ENCODE data around the gene OR51I1.

Gene OR51I1

DNA sequence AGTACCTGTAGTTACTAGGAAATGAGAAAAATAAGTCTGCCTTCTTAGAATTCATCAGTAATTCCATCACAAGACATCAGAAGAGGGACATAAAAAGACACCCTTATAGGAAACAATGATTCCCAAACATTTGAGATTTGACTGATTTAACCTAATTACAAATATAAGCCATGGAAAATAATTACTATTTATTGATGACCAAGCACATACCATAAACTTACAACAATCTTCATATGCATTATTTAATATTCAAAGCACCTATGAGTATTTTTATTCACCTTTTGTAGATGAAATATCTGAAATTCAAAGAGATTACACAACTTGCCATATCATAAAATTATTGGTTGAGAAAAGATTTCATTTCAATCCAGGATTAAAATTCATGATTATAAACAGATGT is 32.6 kb upstream of the OR51I1 start:
- no peak overlapping the region for H3K4me3 ChIP-seq (ENCODE audit: low read depth, low read length)

DNA sequence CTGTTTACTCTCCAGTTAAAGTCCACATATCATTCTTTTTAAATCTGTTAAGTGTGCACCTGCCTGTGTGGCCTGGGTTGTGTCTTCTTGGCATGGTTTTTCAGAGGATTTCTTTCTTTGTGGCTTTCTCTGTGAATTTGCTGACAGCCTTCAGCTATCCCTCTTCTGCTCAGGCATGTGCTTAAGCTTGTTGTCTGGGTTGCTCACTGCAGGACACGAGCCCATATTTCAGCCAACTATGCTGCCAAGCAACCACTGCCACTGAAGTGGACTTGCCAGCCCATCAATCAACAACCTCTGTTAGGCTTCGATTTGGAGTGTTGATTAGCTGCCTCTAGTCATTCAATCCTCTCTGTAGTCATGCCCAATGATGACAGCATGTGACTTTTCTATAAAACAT is 26.2 kb upstream of the OR51I1 start:
- TF ChIP-seq, protein P1, sequence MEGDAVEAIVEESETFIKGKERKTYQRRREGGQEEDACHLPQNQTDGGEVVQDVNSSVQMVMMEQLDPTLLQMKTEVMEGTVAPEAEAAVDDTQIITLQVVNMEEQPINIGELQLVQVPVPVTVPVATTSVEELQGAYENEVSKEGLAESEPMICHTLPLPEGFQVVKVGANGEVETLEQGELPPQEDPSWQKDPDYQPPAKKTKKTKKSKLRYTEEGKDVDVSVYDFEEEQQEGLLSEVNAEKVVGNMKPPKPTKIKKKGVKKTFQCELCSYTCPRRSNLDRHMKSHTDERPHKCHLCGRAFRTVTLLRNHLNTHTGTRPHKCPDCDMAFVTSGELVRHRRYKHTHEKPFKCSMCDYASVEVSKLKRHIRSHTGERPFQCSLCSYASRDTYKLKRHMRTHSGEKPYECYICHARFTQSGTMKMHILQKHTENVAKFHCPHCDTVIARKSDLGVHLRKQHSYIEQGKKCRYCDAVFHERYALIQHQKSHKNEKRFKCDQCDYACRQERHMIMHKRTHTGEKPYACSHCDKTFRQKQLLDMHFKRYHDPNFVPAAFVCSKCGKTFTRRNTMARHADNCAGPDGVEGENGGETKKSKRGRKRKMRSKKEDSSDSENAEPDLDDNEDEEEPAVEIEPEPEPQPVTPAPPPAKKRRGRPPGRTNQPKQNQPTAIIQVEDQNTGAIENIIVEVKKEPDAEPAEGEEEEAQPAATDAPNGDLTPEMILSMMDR (IDR thresholded peaks at IDR 0.05; ENCODE audit: low read depth, low read length): no peak
- H3K4me3 ChIP-seq (ENCODE audit: low read depth, low read length): no peak overlapping the region

More for the DNA sequence above, 32.6 kb upstream of the OR51I1 start:
- TF ChIP-seq, protein P1 (IDR thresholded peaks at IDR 0.05; ENCODE audit: low read depth, low read length): no peak

DNA sequence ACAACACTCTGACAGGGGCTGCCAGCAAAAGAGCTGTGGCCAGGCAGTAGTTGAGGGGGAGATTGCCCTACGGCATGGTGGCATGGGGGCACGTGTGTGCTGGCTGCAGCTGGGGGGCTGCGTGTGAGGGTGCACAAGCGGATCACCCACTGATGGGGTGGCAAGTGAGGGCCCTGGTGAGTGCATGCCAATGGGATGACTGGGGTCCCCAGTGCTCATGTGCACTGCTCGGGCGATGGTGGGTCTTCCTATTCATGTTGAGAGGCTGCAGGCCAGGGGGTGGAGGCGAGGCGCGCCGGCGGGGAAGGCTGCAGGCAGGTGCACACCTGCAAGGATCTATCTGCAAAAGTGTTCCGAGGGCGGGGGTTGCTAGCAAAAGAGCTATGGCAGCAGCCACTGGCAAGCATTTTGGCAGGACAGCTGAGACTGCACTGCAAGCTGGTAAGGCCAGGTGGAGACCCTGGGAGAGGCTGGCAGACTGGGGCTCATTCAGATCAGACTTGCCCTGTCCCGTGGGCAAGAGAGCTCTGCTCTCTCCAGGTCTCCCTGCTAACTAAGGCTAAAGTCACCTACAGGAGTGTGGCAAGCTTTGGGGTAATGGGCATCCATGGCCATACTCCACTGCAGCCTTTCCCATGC is 19.8 kb upstream of the OR51I1 start:
- TF ChIP-seq, protein P1 (IDR thresholded peaks at IDR 0.05; ENCODE audit: low read depth, low read length): no peak
- no peak overlapping the region for H3K4me3 ChIP-seq (ENCODE audit: low read depth, low read length)

DNA sequence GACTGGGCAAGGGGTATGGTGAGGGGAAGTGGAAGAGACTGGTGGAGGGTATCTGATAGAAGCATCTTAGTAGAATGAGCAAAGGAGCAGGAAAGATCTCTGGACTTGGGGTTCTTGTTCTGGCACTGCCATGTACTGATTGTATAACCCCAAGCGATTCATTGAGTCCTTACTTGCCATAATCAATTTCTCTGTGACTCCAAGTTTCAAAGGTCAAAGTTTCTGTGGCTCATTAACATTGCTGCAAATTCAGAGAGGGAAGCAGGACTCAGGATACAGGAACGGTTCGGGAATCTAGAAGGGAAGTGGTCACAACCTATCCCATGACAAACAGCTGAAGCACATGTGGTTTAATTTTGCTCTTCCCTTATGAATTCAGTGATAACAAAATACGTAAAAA is 8.1 kb upstream of the OR51I1 start:
- H3K4me3 ChIP-seq (ENCODE audit: low read depth, low read length): no peak overlapping the region
- TF ChIP-seq, protein P1 (IDR thresholded peaks at IDR 0.05; ENCODE audit: low read depth, low read length): no peak

DNA sequence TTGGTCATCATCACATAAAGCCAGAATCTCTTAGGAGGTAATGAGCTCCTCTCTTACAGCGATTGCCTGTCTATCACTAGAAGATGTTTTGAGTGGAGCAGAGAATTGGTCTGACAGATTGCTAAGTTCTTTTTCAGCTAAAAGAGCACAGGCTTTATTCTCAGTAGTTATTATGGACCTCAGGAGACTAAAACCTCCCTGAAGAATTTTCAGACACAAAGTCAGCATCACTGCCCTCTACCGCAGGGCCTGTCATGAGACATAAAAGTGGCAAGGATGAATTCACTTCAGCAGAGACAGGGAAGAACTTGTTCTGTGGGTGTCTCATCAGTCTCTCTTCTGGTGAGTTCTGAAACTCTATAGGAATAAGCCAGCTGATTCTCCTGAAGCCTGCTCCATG is 7.7 kb upstream of the OR51I1 start, which contains the start of gene OR51I2:
Gene OR51I2, plus strand, starts transcription at position 301 of the 400 bp plus-strand sequence. CDS start 4,166 bp downstream, outside the sequence.
- TF ChIP-seq, protein P1 (IDR thresholded peaks at IDR 0.05; ENCODE audit: low read depth, low read length): no peak

DNA sequence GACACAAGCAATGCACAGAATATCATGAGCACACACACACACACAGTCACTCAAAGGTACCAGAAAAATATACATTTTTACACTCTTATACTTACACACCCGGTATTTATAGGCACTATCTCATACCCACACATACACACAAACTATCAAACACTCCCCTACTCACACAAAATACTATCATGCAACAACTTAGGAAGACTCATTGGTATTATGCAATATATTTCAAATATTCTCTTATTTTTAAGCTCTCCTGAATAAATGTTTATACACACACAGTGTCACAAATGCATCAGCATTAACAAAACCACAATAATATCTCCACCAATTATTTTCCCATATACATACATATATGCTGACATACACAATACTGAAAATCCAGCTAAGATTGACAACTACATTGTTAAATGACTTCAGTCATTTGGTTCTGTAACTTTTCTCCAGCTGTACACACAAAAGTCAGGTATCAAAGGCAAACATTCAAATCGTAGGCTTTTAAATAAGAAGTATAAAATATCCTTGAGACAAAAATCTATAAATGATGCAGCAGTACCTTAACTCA is 2.6 kb upstream of the OR51I1 start:
- no peak overlapping the region for H3K4me3 ChIP-seq (ENCODE audit: low read depth, low read length)
- TF ChIP-seq, protein P1 (IDR thresholded peaks at IDR 0.05; ENCODE audit: low read depth, low read length): no peak

More for the DNA sequence above, 7.7 kb upstream of the OR51I1 start, which contains the start of gene OR51I2:
- no peak within 1 kb of the TSS for H3K4me3 ChIP-seq (ENCODE audit: low read depth, low read length)

DNA sequence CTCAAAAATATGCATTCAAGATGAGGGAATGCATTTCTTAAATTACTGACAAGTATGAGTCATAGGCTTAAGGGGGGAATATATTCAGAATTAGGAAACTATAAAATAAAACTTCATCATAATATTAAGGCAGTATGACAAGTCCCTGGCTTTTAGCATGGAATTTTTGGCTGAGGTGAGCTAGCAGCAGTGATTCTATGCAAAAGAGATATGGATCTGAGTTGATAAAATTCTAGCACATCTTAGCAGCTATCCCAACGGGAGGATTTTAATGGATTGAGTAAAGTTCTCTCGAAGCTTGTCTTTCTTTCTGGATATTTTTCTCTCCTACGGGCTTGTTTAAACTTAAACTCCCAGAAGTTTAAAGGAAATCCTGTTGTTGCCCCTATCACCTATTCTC is 18.2 kb downstream of the OR51I1 start:
- no peak overlapping the region for H3K4me3 ChIP-seq (ENCODE audit: low read depth, low read length)
- TF ChIP-seq, protein P1 (IDR thresholded peaks at IDR 0.05; ENCODE audit: low read depth, low read length): no peak

All from WI38 (cell line).